HL-60 (cell line): ENCODE data around the gene PRKX.

Source experiments
- CTCF ChIP-seq: IDR thresholded peaks from one replicate; pipeline ENCODE4 v1.5.1; 2011; ENCODE audit warnings: low read length, control low read depth, inconsistent platforms; ENCODE audit not compliant: insufficient read depth
- GABPA ChIP-seq: IDR thresholded peaks from 2 replicates; pipeline ENCODE4 v1.6.1; 2012; ENCODE audit warnings: low read depth
- POLR2AphosphoS5 ChIP-seq: IDR thresholded peaks from 2 replicates; pipeline ENCODE4 v1.6.1; 2012; ENCODE audit warnings: low read depth

DNA sequence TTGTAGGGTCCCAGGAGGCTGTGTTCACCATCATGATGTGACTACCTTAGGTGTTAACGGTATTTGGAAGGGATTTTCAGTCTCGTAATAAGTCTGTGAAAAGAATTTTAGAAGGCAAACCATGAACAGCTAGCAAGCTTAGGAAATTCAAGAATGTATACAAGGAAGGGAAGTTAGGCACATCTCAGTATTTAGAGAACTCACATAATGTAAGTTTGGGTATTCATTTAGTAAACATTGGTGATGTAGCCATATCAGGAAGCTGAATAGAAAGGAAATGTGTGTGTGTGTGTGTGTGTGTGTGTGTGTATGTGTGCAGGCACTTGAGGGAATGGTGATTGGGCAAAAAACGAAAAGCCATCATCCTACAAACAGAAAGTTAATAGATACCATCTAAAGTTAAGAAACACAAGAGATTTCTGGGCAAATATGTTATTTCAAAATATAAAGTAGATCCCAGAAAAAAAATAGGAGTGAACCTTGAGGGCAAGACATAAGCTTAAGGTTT, 34.7 kb upstream of the PRKX start:
- TF ChIP-seq CTCF (no peak), GABPA (no peak), POLR2AphosphoS5 (no peak)
